ENCODE data around the gene LILRB5. TPM values are rescaled to one million over a fixed set of nuclear protein-coding genes. Genes with fewer than 3 reads are reported as not detected.
A peak's percentile ranks its signal among the peaks of the same experiment; 100 is the strongest.
"Not testable (repeated sequence)": the region's sequence is repeated elsewhere in the genome, so short reads cannot be mapped to it uniquely, and the experiment has no call there.

Gene LILRB5
- total and polyA plus RNA-seq, 9 donors = 1.8 to 10.6 (median 3.1) TPM

GRCh38 chr19:54216869-54217268 lies 40.2 kb downstream of the LILRB5 start:
- no peak for DNase-seq
- Histone ChIP-seq H3K27me3 (no peaks in the 10 kb centered on the region), H3K9me3 (no peaks in the 10 kb centered on the region), H3K36me3 (no peaks in the 10 kb centered on the region), H3K4me3 (no peak overlapping the region), H3K27ac (no peak overlapping the region), H3K4me1 (ENCODE audit: insufficient read depth) (no peaks in the 10 kb centered on the region)
- no peak for TF ChIP-seq CTCF (IDR thresholded peaks at IDR 0.05)
- no peak for TF ChIP-seq POLR2A (IDR thresholded peaks at IDR 0.05)
- no peak for TF ChIP-seq EP300 (IDR thresholded peaks at IDR 0.05)
- intact Hi-C loops (cut with DNase I) = no loop called here
- WGBS, 3 donors = 66 to 78% (median 71%) methylated on average over 9 of the region's 9 CpGs

GRCh38 chr19:54214734-54215133 lies 42.3 kb downstream of the LILRB5 start:
- H3K27ac ChIP-seq; H3K9me3 ChIP-seq; intact Hi-C loops (cut with DNase I); DNase-seq; H3K27me3 ChIP-seq; H3K36me3 ChIP-seq; H3K4me3 ChIP-seq; H3K4me1 ChIP-seq (ENCODE audit: insufficient read depth): not testable (repeated sequence)
- WGBS, 3 donors = 95 to 98% (median 95%) methylated on average over 14 to 19 of the region's 19 CpGs

GRCh38 chr19:54214217-54214616 lies 42.9 kb downstream of the LILRB5 start:
- intact Hi-C loops (cut with DNase I) = not testable (repeated sequence)
- WGBS, 3 donors = 54 to 70% (median 64%) methylated on average over 4 to 5 of the region's 5 CpGs

GRCh38 chr19:54211235-54211634 lies 45.8 kb downstream of the LILRB5 start:
- H3K27me3 ChIP-seq = no peaks in the 10 kb centered on the region
- no peaks in the 10 kb centered on the region for H3K36me3 ChIP-seq
- TF ChIP-seq CTCF (IDR thresholded peaks at IDR 0.05) (no peak), POLR2A (IDR thresholded peaks at IDR 0.05) (no peak), EP300 (IDR thresholded peaks at IDR 0.05) (no peak)
- no peaks in the 10 kb centered on the region for H3K9me3 ChIP-seq
- WGBS, 3 donors = 78 to 88% (median 87%) methylated on average over 12 of the region's 12 CpGs
- H3K27ac ChIP-seq = no peak overlapping the region
- no peak for DNase-seq
- peaks cover 34% of the 10 kb centered on the region for H3K4me1 ChIP-seq (ENCODE audit: insufficient read depth)
- H3K4me3 ChIP-seq = no peak overlapping the region
- intact Hi-C loops (cut with DNase I) = no loop called here

More at GRCh38 chr19:54214217-54214616, 42.9 kb downstream of the LILRB5 start:
- not testable (repeated sequence) for H3K27ac ChIP-seq, H3K36me3 ChIP-seq, H3K27me3 ChIP-seq, H3K4me3 ChIP-seq, DNase-seq, H3K9me3 ChIP-seq
- H3K4me1 ChIP-seq (ENCODE audit: insufficient read depth) = peaks cover 10% of the 10 kb centered on the region

- no peaks in the 10 kb centered on the region for H3K36me3 ChIP-seq
- peak overlapping the region; percentile 57 to 82 for H3K27ac ChIP-seq
- no peak for TF ChIP-seq POLR2A (IDR thresholded peaks at IDR 0.05)
- no peak for TF ChIP-seq EP300 (IDR thresholded peaks at IDR 0.05)
- no peak for TF ChIP-seq CTCF (IDR thresholded peaks at IDR 0.05)
These were observed 47.1 kb downstream of the LILRB5 start for GRCh38 chr19:54209811-54210494.

More at GRCh38 chr19:54209811-54210494, 47.1 kb downstream of the LILRB5 start:
- Histone ChIP-seq H3K4me1 (ENCODE audit: insufficient read depth) (peaks cover 36% of the 10 kb centered on the region), H3K27me3 (no peaks in the 10 kb centered on the region), H3K4me3 (no peak overlapping the region), H3K9me3 (no peaks in the 10 kb centered on the region)
- 16 to 23% (median 20%) methylated on average over 10 of the region's 10 CpGs for WGBS, 3 donors
- peak; percentile 91 to 97 (median 94) for DNase-seq
- intact Hi-C loops (cut with DNase I) = loop anchor here in 2 of 4 donors (1.0 to 10.0 kb wide), 2 partner anchors 21 to 1465 kb away; partner anchors contain the start of genes EPN1 (in 1 of the 2) and MBOAT7 (in 1 of the 2)
